CD4-positive, alpha-beta T cell treated with Interferon alpha-2 for 1 hour (primary cell): ENCODE measurements around the gene CNNM3.

Experiments used
- DNase-seq, 2 donors: peaks; one replicate each; pipeline ENCODE4 v3.0.0-alpha.2; 2020 to 2022

Gene CNNM3

DNA sequence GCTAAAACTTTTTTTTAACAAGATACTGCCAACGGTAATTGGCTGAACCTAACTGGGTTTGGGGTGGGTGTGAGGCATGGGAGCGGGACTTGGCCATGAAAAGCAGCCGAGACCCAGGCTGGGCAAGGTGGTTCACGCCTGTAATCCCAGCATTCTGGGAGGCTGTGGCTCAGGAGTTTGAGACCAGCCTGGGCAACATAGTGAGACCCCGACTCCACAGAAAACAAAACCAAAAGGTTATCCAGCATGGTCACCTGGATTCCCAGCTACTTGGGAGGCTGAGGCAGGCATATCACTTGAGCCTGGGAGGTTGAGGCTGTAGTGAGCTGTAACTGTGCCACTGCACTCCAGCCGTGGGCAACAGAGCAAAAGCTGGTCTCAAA, 64.8 kb downstream of the CNNM3 start:
- DNase-seq, result no peak

DNA sequence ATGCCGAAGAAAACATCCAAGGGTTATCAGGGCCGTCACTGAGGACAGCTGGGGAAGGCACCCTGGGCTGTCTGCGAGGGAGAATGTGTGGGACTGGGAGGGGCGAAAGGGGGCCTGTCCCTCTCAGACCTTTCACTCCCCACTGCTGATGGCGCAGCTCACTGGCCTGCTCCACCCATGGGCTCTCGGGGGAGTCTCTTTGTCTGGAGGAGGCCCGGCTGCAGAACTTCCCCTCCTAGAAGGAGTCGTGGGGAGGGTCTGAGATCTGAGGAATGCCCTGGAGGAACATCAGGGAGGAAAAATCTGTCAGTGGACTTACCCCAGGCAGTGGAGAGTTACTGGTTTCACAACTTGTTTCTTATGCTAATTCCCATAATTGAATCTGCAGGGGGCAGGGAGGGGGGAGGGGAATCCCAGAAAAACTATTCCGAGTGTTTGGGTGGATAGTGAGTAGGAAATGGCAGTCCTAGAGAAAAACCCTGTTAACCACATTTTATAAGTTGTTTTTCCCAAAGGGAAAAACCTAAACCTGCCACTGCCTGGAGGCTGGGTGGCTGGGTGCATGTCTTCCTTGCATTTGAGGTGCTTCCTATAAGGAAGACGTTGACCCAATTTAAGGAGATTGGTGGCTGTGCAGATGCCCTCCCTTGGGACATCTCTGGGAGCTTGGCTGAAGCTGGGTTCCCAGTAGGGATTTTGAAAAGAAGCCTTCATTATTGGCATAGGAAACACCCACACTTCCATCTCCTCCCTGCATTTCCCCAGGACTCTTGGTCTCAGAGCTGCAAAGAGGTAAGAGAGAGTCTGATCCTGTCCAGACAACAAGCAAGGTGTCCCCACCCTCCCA, 65.5 kb downstream of the CNNM3 start:
- DNase-seq, result no peak

DNA sequence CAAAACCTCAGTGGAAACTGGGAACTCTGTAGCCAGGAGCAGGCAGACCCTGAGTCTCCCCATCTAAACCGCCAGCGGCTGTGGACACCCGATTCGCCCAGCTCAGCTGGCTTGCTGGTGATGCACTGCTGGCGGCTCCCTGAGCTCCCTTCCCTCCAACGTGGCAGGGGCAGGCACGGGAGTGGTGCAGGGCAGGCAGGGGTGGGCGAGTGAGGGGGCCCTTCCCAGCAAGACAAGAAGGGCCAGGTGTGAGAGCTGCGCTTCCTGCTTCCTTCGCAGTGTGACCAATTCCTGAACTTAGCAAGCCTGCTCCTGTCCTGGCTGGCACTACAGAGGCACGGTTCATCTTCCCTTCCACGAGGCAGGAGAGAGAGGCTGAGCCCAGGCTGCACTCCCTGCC, 66.2 kb downstream of the CNNM3 start:
- no peak for DNase-seq

DNA sequence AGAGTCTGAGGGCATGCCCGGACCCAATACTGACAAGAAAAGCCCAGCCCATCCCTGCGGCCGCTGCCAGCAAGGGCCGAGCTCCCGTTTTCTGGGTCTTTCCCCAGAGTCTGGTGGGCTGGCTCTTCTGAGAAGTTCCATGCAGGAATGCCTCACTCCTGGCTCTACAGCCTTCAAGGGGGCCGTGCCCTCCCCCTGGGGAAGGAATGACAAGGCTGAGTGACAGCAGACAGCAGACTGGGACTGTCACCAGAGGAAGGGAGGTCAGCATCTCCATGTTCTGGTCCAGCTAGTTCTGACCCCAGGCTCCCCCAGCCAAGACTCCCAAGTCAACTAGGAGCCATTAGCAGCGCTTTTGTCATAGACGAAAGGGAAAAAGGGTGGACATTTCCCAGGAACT, 66.8 kb downstream of the CNNM3 start:
- DNase-seq, result no peak

DNA sequence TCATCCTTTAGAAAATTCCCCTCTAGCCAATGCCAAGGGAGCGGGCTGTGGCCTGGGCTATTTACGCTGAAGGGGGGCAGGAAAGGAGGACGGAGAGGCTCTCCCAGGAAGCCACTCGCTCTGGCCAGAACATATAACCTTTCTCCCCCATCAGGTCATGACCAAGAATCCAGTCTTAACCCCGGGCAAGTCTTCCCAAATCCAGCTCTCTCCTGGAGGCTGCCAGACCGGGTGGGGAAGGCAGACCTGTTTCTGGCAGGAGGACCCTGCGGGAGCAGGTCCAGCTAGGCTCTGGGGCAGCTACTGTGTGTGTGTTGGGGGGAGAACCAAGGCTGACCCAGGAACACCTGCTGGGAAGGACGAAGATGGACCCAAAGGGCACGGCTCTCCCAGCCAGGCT, 67.2 kb downstream of the CNNM3 start:
- DNase-seq, result no peak
